Esophagus muscularis mucosa (tissue), 3 donors: ENCODE data around the gene SLC39A7.
"Not testable (repeated sequence)": the region's sequence is repeated elsewhere in the genome, so short reads cannot be mapped to it uniquely, and the experiment has no call there.

Experiments used
- POLR2A ChIP-seq: fragments of 450-650 bp; IDR thresholded peaks from one replicate; pipeline ENCODE4 v1.6.1; 2017; ENCODE audit warnings: antibody characterized with exemption, moderate library complexity, mild to moderate bottlenecking, low read depth
- TF ChIP-seq, protein P1 (sequence below), 3 experiments: fragments of 200-600 bp in 2 of 3; fragments of 450-650 bp in 1 of 3; sonication (generic) in 2 of 3; IDR thresholded peaks; one replicate each; pipeline ENCODE4 v1.5.1; 2017 to 2019; ENCODE audit warnings: antibody characterized with exemption in 3 of 3, mild to moderate bottlenecking in 2 of 3, moderate library complexity in 1 of 3

GRCh38 chr6:33226503-33227120, 25.9 kb downstream of the SLC39A7 start:
- TF ChIP-seq, protein P1, sequence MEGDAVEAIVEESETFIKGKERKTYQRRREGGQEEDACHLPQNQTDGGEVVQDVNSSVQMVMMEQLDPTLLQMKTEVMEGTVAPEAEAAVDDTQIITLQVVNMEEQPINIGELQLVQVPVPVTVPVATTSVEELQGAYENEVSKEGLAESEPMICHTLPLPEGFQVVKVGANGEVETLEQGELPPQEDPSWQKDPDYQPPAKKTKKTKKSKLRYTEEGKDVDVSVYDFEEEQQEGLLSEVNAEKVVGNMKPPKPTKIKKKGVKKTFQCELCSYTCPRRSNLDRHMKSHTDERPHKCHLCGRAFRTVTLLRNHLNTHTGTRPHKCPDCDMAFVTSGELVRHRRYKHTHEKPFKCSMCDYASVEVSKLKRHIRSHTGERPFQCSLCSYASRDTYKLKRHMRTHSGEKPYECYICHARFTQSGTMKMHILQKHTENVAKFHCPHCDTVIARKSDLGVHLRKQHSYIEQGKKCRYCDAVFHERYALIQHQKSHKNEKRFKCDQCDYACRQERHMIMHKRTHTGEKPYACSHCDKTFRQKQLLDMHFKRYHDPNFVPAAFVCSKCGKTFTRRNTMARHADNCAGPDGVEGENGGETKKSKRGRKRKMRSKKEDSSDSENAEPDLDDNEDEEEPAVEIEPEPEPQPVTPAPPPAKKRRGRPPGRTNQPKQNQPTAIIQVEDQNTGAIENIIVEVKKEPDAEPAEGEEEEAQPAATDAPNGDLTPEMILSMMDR (IDR thresholded peaks at IDR 0.05), result not testable (repeated sequence)
- TF ChIP-seq POLR2A, result not testable (repeated sequence)
